Thoracic aorta (tissue), 2 donors: ENCODE data around the gene KIF4A. TPM values are rescaled to one million over a fixed set of nuclear protein-coding genes. Genes with fewer than 3 reads are reported as not detected.
A peak's percentile ranks its signal among the peaks of the same experiment; 100 is the strongest.

Experiments used
- ATAC-seq: fragments of 150-250 bp; one replicate; pipeline ENCODE4 v1.8.0; 2017; ENCODE audit warnings: low read depth; ENCODE audit not compliant: insufficient number of reproducible peaks, low FRiP score
- DNase-seq: peaks from one replicate; pipeline ENCODE4 v3.0.0-alpha.2; 2020; ENCODE audit warnings: low spot score
- H3K27ac ChIP-seq, 2 donors: fragments of 200-600 bp; sonication (generic); 1 replicate in 1 of 2; 2 replicates in 1 of 2; pipeline ENCODE4 v1.5.1; 2016; ENCODE audit warnings: mild to moderate bottlenecking in 2 of 2, moderate library complexity in 2 of 2
- H3K27me3 ChIP-seq: fragments of 200-600 bp; sonication (generic); replicated peaks from 2 replicates; pipeline ENCODE4 v1.6.0; 2016; ENCODE audit warnings: mild to moderate bottlenecking; ENCODE audit not compliant: insufficient read depth
- H3K36me3 ChIP-seq: fragments of 200-600 bp; sonication (generic); one replicate; pipeline ENCODE4 v1.5.1; 2016
- H3K4me1 ChIP-seq, 2 donors: fragments of 200-600 bp; sonication (generic); 1 replicate in 1 of 2; 2 replicates in 1 of 2; pipeline versions ENCODE4 v1.5.1 to v1.6.0; 2016; ENCODE audit warnings: low read depth in 2 of 2, mild to moderate bottlenecking in 1 of 2; ENCODE audit not compliant: control insufficient read depth in 1 of 2
- H3K4me3 ChIP-seq: fragments of 200-600 bp; sonication (generic); 2 replicates; pipeline ENCODE4 v1.5.1; 2016; ENCODE audit warnings: mild to moderate bottlenecking
- H3K9me3 ChIP-seq: fragments of 200-600 bp; sonication (generic); 2 replicates; pipeline ENCODE4 v1.5.1; 2016
- CTCF ChIP-seq: fragments of 200-600 bp; sonication (generic); IDR thresholded peaks from one replicate; pipeline ENCODE4 v1.5.1; 2019; ENCODE audit warnings: antibody characterized with exemption
- total RNA-seq, 2 donors: library from RNA; depleted of rRNA; stranded (reverse); fragments of >200 nt; gene quantifications; one replicate each; pipeline versions ENCODE4 v1.1.0 to v1.2.3, GENCODE V29; 2016

KIF4A gene
- total RNA-seq, 2 donors from 2014 or later, result 1.7 TPM; not detected in 1

- Histone ChIP-seq H3K27ac (no peak overlapping the region), H3K36me3 (no peaks in the 10 kb centered on the region), H3K4me1 (no peaks in the 10 kb centered on the region), H3K27me3 (no peaks in the 10 kb centered on the region), H3K9me3 (no peaks in the 10 kb centered on the region), H3K4me3 (no peak overlapping the region)
- no peak for ATAC-seq
- no peak for DNase-seq
- no peak for TF ChIP-seq CTCF
These were observed 34.5 kb upstream of the KIF4A start for GRCh38 chrX:70255452-70255851.

- ATAC-seq (no peak), DNase-seq (no peak)
- TF ChIP-seq CTCF, result no peak
- Histone ChIP-seq H3K4me1 (no peaks in the 10 kb centered on the region), H3K36me3 (no peaks in the 10 kb centered on the region), H3K27ac (no peak overlapping the region), H3K4me3 (no peak overlapping the region), H3K27me3 (no peaks in the 10 kb centered on the region), H3K9me3 (no peaks in the 10 kb centered on the region)
These were observed 32.2 kb upstream of the KIF4A start for GRCh38 chrX:70257423-70258288.

GRCh38 chrX:70260104-70260503, 29.8 kb upstream of the KIF4A start, which contains the start of gene P2RY4:
P2RY4 (minus strand) TSS chrX:70260204; CDS start chrX:70259624, 580 bp downstream.
- no peaks in the 10 kb centered on the region for H3K36me3 ChIP-seq
- H3K4me1 ChIP-seq, result no peaks in the 10 kb centered on the region

GRCh38 chrX:70262952-70263567, 26.8 kb upstream of the KIF4A start:
- peak; percentile 21 for TF ChIP-seq CTCF
- Histone ChIP-seq H3K4me3 (no peak overlapping the region), H3K36me3 (no peaks in the 10 kb centered on the region), H3K4me1 (no peaks in the 10 kb centered on the region), H3K27ac (no peak overlapping the region), H3K27me3 (no peaks in the 10 kb centered on the region), H3K9me3 (no peaks in the 10 kb centered on the region)
- ATAC-seq (no peak), DNase-seq (no peak)

More at GRCh38 chrX:70260104-70260503, 29.8 kb upstream of the KIF4A start, which contains the start of gene P2RY4:
- TF ChIP-seq CTCF, result no peak
- no peak within 1 kb of the TSS for H3K27ac ChIP-seq
- DNase-seq (no peak), ATAC-seq (no peak)
- no peaks in the 10 kb centered on the region for H3K9me3 ChIP-seq
- no peak within 1 kb of the TSS for H3K4me3 ChIP-seq
- H3K27me3 ChIP-seq, result no peaks in the 10 kb centered on the region

- ATAC-seq (no peak), DNase-seq (no peak)
- no peak for TF ChIP-seq CTCF
- Histone ChIP-seq H3K9me3 (no peaks in the 10 kb centered on the region), H3K27ac (no peak overlapping the region), H3K36me3 (no peaks in the 10 kb centered on the region), H3K4me3 (no peak overlapping the region), H3K4me1 (no peaks in the 10 kb centered on the region), H3K27me3 (no peaks in the 10 kb centered on the region)
These were observed 25.1 kb upstream of the KIF4A start for GRCh38 chrX:70264784-70265183.
